A549 (cell line): Measurements from ENCODE around the gene SUGCT. TPM values are rescaled to one million over a fixed set of nuclear protein-coding genes. Genes with fewer than 3 reads are reported as not detected.

Source experiments
- ATAC-seq, 2 experiments: fragments of 200-7000 bp in 1 of 2; fragments of >200 bp in 1 of 2; cut with Nextera tagmentation in 1 of 2; cut with Tn5 transposase in 1 of 2; 3 replicates each; pipeline versions ENCODE4 v1.8.0 to v1.9.1; 2018 to 2020; ENCODE audit warnings: mild to moderate bottlenecking in 1 of 2, moderate library complexity in 1 of 2
- CTCF ChIA-PET: fragments of 300-600 bp; sonication (Branson Sonifier 250); formaldehyde crosslinking; extraction: SDS; loops from one replicate; lab custom pipeline; 2021; ENCODE audit warnings: antibody characterized with exemption, inconsistent platforms; lab: Yijun Ruan, JAX
- POLR2A ChIA-PET: fragments of 350-600 bp; formaldehyde crosslinking; extraction: SDS; loops from one replicate; lab custom pipeline; 2021; ENCODE audit warnings: antibody characterized with exemption, inconsistent platforms; lab: Yijun Ruan, JAX
- DNase-seq, 2 experiments: peaks; one replicate each; pipeline versions ENCODE4 v3.0.0 to v3.0.0-alpha.2; 2011 to 2016; ENCODE audit warnings: low read depth in 1 of 2, low spot score in 1 of 2
- FAIRE-seq: peaks from 2 replicates; lab custom pipeline; 2011; peaks lifted over from hg19 to GRCh38; lab: Jason Lieb, UNC
- H3K27ac ChIP-seq, 2 experiments: fragments of >200 bp; sonication (Bioruptor Twin); formaldehyde crosslinking; 3 replicates each; pipeline ENCODE4 v1.5.1; 2016 to 2017
- H3K4me1 ChIP-seq: fragments of >200 bp; sonication (Bioruptor Twin); formaldehyde crosslinking; 3 replicates; pipeline ENCODE4 v1.6.1; 2016
- H3K4me2 ChIP-seq: fragments of >200 bp; sonication (Bioruptor Twin); formaldehyde crosslinking; 3 replicates; pipeline ENCODE4 v1.6.1; 2016
- H3K4me3 ChIP-seq: fragments of >200 bp; sonication (Bioruptor Twin); formaldehyde crosslinking; 3 replicates; pipeline ENCODE4 v1.5.1; 2016
- H3K9me3 ChIP-seq: fragments of >200 bp; sonication (Bioruptor Twin); formaldehyde crosslinking; 3 replicates; pipeline ENCODE4 v1.6.1; 2016
- ATOH8 ChIP-seq: fragments of 250-450 bp; sonication (Bioruptor Pico); IDR thresholded peaks from 2 replicates; pipeline ENCODE4 v1.5.0; 2020; ENCODE audit warnings: low read depth, mild to moderate bottlenecking, moderate library complexity
- BCL3 ChIP-seq: fragments of >200 bp; sonication (Bioruptor Twin); formaldehyde crosslinking; IDR thresholded peaks from 3 replicates; pipeline ENCODE4 v1.6.1; 2016
- BHLHE40 ChIP-seq: IDR thresholded peaks from 2 replicates; pipeline ENCODE4 v1.6.1; 2012; ENCODE audit warnings: low read depth, low read length, inconsistent platforms
- CBX2 ChIP-seq: fragments of 200-600 bp; sonication (generic); IDR thresholded peaks from 2 replicates; pipeline ENCODE4 v1.6.1; 2016; ENCODE audit warnings: low read depth, mild to moderate bottlenecking, borderline replicate concordance
- EP300 ChIP-seq, 2 experiments: fragments of >200 bp; sonication (Bioruptor Twin); formaldehyde crosslinking; IDR thresholded peaks; 2 replicates in 1 of 2; 3 replicates in 1 of 2; pipeline ENCODE4 v1.6.1; 2016 to 2017
- FOSB ChIP-seq: fragments of 250-450 bp; sonication (Bioruptor Pico); IDR thresholded peaks from 2 replicates; pipeline ENCODE4 v1.5.0; 2020; ENCODE audit warnings: mild to moderate bottlenecking, moderate library complexity
- FOSL2 ChIP-seq, 2 experiments: fragments of 450-650 bp in 1 of 2; fragments of >200 bp in 1 of 2; sonication (Bioruptor Twin) in 1 of 2; formaldehyde crosslinking; IDR thresholded peaks; 2 replicates each; pipeline versions ENCODE4 v1.5.0 to v1.6.1; 2016 to 2020; ENCODE audit warnings: mild to moderate bottlenecking in 1 of 2, moderate library complexity in 1 of 2
- HMGXB4 ChIP-seq: fragments of 250-450 bp; sonication (Bioruptor Pico); IDR thresholded peaks from 2 replicates; pipeline ENCODE4 v1.5.0; 2021; ENCODE audit warnings: mild to moderate bottlenecking, moderate library complexity, borderline replicate concordance
- HOXB13 ChIP-seq: fragments of 250-450 bp; sonication (Bioruptor Pico); IDR thresholded peaks from 2 replicates; pipeline ENCODE4 v1.5.0; 2020; ENCODE audit warnings: low read depth, mild to moderate bottlenecking, moderate library complexity
- KDM5A ChIP-seq: fragments of 200-600 bp; sonication (generic); IDR thresholded peaks from 2 replicates; pipeline ENCODE4 v1.6.1; 2016; ENCODE audit warnings: antibody characterized with exemption, mild to moderate bottlenecking
- NPAS2 ChIP-seq: fragments of 250-450 bp; sonication (Bioruptor Pico); IDR thresholded peaks from 2 replicates; pipeline ENCODE4 v1.8.0; 2022; ENCODE audit warnings: mild to moderate bottlenecking, moderate library complexity, borderline replicate concordance
- PBX3 ChIP-seq: IDR thresholded peaks from 2 replicates; pipeline ENCODE4 v1.6.1; 2012
- POLR2A ChIP-seq: IDR thresholded peaks from 2 replicates; pipeline ENCODE4 v1.6.1; 2012; ENCODE audit warnings: mild to moderate bottlenecking, low read length
- RARB ChIP-seq: fragments of 250-450 bp; sonication (Bioruptor Pico); IDR thresholded peaks from 2 replicates; pipeline ENCODE4 v1.8.0; 2021; ENCODE audit warnings: mild to moderate bottlenecking, moderate library complexity
- RCOR1 ChIP-seq: fragments of 150-350 bp; IDR thresholded peaks from 2 replicates; pipeline ENCODE4 v1.6.1; 2014; ENCODE audit warnings: antibody characterized with exemption, low read length, low read depth
- RFX5 ChIP-seq: fragments of 450-650 bp; IDR thresholded peaks from 2 replicates; pipeline ENCODE4 v1.7.1; 2014; ENCODE audit warnings: antibody characterized with exemption, mild to moderate bottlenecking, moderate library complexity
- RNF2 ChIP-seq: fragments of 200-600 bp; sonication (generic); IDR thresholded peaks from 2 replicates; pipeline ENCODE4 v1.6.1; 2016; ENCODE audit warnings: low read depth, mild to moderate bottlenecking, antibody characterized with exemption, moderate library complexity, borderline replicate concordance
- ZC3H11A ChIP-seq: fragments of 450-650 bp; IDR thresholded peaks from 2 replicates; pipeline ENCODE4 v1.6.1; 2014; ENCODE audit warnings: antibody characterized with exemption, mild to moderate bottlenecking
- ZFP36 ChIP-seq: fragments of 450-650 bp; IDR thresholded peaks from 2 replicates; pipeline ENCODE4 v1.6.1; 2014; ENCODE audit warnings: borderline replicate concordance; ENCODE audit not compliant: partially characterized antibody
- ZSCAN20 ChIP-seq: fragments of 250-450 bp; sonication (Bioruptor Pico); IDR thresholded peaks from 2 replicates; pipeline ENCODE4 v1.8.0; 2022; ENCODE audit warnings: mild to moderate bottlenecking, moderate library complexity
- WGBS: methylation state at CpG from one replicate; pipeline ENCODE4 v1.1.6; 2017; ENCODE audit errors: missing lambda C conversion rate; 5-methylcytosine and 5-hydroxymethylcytosine counted together
- polyA plus RNA-seq, 4 experiments: library from polyadenylated mRNA; depleted of rRNA in 3 of 4; stranded (reverse); fragments of >200 nt; fragmentation: RNase III in 1 of 4; extraction: RNeasy Plus Mini Kit Qiagen cat#74134 plus additional on column Dnase treatment in 1 of 4; gene quantifications; 2 replicates in 3 of 4; 3 replicates in 1 of 4; pipeline ENCODE4 v1.2.3, GENCODE V29; 2011 to 2017

The SUGCT gene
- polyA plus RNA-seq, 2 of the 4 experiments (the other 2 are of a cell fraction) = 1.4 to 1.6 TPM

- Histone ChIP-seq H3K9me3 (no peaks in the 10 kb centered on the region), H3K4me1 (no peaks in the 10 kb centered on the region), H3K4me3 (no peak overlapping the region), H3K4me2 (no peak overlapping the region), H3K27ac (no peak overlapping the region)
- DNase-seq (no peak), ATAC-seq (no peak), FAIRE-seq (no peak)
- 58% methylated on average over 14 of the region's 16 CpGs for WGBS
- ChIA-PET POLR2A (no interaction called here), CTCF (interaction anchor here (1.0 kb wide), 1 partner anchor 17 kb away, joined by 3 read pairs; no protein-coding TSS in a partner anchor)
- TF ChIP-seq KDM5A = no peak
- no peak for TF ChIP-seq ATOH8 (CRISPR knock-in tag)
- TF ChIP-seq ZC3H11A = no peak
- no peak for TF ChIP-seq FOSL2 (IDR thresholded peaks at IDR 0.05)
- no peak for TF ChIP-seq FOSL2 (CRISPR knock-in tag; IDR thresholded peaks at IDR 0.05)
Observed at GRCh38 chr7:40899636-40900507, 765.1 kb downstream of the SUGCT start.

GRCh38 chr7:40903872-40904271 is 769.1 kb downstream of the SUGCT start:
- no peak overlapping the region for H3K4me2 ChIP-seq
- ChIA-PET CTCF (no interaction called here), POLR2A (no interaction called here)
- WGBS = 49% methylated on average over 10 of the region's 10 CpGs
- H3K4me1 ChIP-seq = no peaks in the 10 kb centered on the region
- FAIRE-seq (no peak), DNase-seq (no peak), ATAC-seq (no peak)
- no peaks in the 10 kb centered on the region for H3K9me3 ChIP-seq
- no peak for TF ChIP-seq POLR2A
- no peak for TF ChIP-seq ZFP36
- no peak for TF ChIP-seq NPAS2 (CRISPR knock-in tag)
- TF ChIP-seq ATOH8 (CRISPR knock-in tag) = no peak
- no peak for TF ChIP-seq RARB
- TF ChIP-seq PBX3 = no peak
- no peak for TF ChIP-seq CBX2
- TF ChIP-seq RNF2 = no peak
- no peak for TF ChIP-seq ZSCAN20
- no peak for TF ChIP-seq RFX5
- H3K4me3 ChIP-seq = no peak overlapping the region
- H3K27ac ChIP-seq = no peak overlapping the region

- TF ChIP-seq HMGXB4 (CRISPR knock-in tag) (no peak), FOSB (CRISPR knock-in tag) (no peak), EP300 (IDR thresholded peaks at IDR 0.05) (no peak), BHLHE40 (no peak), BCL3 (no peak), RCOR1 (no peak), HOXB13 (CRISPR knock-in tag) (no peak)
- Histone ChIP-seq H3K9me3 (no peaks in the 10 kb centered on the region), H3K4me3 (no peak overlapping the region), H3K4me1 (no peaks in the 10 kb centered on the region), H3K4me2 (no peak overlapping the region), H3K27ac (no peak overlapping the region)
- no peak for ATAC-seq
- no peak for DNase-seq
- ChIA-PET CTCF (interaction anchor here (0.7 to 0.9 kb wide), 2 partner anchors 200 to 373 kb away, joined by 3 read pairs; no protein-coding TSS in a partner anchor), POLR2A (interaction anchor here (0.6 kb wide), 1 partner anchor 588 kb away, joined by 3 read pairs; no protein-coding TSS in a partner anchor)
- 7% methylated on average over 3 of the region's 3 CpGs for WGBS
- FAIRE-seq = no peak
Observed at GRCh38 chr7:40907286-40907685, 772.5 kb downstream of the SUGCT start.
